GM21786 (cell line): ENCODE data around the gene POLR1A.
A peak's percentile ranks its signal among the peaks of the same experiment; 100 is the strongest.

ENCODE experiments used
- ATAC-seq: cut with Tn5 transposase; IDR thresholded peaks from one replicate; pipeline ENCODE4 v1.9.1; 2021; ENCODE audit not compliant: unreplicated experiment

Gene POLR1A

DNA sequence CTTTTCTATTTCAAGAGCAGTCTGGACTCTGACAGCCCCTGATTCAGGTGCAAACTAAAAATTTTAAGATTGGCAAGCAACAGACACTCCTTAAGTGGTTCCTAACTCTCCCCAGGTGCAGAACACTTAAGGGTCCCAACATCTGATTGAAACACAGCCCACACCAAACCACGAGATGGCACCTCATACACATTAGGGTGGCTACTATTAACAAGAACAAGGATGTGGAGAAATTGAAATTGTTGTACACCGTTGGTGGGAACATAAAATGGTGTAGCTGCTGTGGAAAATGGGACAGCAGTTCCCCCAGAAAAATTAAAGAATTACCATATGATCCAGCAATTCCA lies 82.3 kb downstream of the POLR1A start:
- ATAC-seq: peak; percentile 20

DNA sequence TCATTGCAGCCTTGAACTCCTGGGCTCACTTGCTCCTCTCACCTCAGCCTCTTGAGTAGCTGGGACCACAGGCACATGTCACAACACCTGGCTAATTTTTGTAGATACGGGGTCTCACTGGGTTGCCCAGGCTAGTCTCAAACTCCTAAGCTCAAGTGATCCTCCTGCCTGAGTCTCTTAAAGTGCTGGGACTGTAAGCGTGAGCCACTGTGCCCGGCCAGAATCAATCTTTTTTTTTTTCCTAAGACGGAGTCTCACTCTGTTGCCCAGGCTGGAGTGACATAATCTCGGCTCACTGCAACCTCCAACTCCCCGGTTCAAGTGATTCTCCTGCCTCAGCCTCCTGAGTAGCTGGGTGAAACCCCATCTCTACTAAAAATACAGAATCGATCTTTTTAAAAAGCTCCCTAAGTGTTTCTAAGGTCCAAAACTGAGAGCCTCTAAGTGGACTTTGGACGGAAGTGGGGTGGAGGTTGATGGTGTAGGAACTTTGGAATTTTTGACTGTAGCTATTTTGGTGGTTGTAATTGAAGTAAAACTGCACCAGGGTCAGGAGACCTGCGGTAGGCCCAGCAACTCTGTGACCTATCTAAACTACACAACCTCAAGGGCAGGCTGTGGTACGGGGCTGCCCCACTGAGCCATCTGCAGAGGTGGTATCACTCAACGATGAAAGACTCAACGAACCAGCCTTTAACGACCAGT lies 82.9 kb downstream of the POLR1A start:
- peak; percentile 71 for ATAC-seq

DNA sequence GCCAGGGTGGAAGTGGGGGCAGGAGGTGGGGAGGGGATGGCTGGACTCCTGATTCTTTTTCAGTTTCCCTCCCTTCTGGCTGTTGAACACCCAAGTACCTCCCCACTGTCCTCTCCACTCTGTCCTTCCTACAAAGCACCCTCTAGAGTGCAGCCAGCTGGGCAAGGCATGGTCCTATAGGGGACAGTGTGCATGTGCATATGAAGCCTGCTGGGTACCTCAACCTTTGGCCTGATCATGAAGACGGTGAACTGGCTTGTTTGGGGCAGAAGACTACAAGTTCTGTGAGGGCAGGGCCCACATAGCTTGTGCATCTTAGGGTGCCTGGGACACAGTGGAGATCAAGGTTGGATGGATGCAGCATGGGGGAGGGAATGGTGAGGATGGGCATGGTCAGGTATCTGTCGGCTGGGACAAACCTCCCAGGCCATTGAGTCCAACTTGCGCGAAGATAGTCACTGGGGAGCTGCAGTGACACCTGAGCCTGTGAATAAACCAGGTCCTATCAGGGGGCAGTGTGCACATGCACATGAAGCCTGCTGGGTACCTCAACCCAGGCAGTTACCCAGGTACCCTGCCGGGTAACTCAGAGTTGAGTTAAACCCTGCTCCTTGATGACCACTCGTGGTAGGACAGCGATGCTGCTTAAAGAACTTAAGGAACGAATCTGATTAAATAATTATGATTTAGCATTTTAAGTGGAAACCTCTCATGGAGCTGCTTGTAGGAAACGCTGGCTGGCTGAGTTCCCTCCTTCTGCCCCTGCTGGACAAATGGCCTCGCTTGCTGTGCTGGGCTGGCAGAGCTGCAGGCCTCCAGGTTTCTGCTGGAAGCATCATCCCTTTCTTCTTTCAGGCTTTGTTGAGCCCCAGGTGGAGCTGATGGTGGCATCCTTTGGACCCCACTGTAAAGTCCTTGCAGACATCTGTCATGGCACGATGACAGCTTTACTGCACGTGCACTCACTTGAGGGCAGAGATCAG lies 84.0 kb downstream of the POLR1A start:
- ATAC-seq: no peak

DNA sequence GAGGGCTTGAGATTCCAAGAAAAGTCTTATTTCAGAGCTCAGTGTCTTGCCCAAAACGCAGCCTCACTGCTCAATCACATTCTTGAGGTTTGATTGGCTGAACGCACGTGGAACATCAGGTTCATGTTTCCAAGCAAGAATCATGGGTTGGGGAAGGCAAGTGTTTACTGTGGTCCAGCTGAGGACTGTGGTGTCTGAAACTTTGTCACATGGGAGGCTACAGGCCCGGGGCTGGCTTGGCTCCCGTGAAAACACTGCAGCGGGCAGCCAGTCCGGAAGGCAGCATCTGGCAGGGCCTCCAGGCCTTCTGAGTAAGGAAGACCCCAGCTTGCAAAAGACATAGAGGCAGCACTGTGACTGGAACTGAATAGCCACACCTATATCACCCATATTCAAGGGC lies 84.7 kb downstream of the POLR1A start:
- no peak for ATAC-seq

DNA sequence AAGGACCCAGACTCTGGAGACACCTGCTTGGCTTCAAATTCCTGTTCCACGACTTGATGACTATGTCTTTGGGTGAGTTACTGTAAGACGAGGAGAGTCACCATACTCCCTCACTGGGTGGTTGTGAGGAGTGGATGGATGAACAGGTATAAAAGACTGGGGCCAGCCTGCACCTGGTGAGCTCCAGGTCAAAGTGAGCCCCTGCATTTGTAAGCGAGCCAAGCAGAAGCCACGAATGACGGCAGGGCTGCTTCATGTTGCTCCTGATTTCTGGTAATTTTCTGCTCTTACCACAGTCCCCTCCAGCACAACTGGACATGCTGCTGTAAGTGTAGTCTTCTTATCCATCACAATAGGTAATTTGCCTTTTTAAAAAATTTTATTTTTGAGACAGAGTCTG lies 86.6 kb downstream of the POLR1A start:
- ATAC-seq: no peak

DNA sequence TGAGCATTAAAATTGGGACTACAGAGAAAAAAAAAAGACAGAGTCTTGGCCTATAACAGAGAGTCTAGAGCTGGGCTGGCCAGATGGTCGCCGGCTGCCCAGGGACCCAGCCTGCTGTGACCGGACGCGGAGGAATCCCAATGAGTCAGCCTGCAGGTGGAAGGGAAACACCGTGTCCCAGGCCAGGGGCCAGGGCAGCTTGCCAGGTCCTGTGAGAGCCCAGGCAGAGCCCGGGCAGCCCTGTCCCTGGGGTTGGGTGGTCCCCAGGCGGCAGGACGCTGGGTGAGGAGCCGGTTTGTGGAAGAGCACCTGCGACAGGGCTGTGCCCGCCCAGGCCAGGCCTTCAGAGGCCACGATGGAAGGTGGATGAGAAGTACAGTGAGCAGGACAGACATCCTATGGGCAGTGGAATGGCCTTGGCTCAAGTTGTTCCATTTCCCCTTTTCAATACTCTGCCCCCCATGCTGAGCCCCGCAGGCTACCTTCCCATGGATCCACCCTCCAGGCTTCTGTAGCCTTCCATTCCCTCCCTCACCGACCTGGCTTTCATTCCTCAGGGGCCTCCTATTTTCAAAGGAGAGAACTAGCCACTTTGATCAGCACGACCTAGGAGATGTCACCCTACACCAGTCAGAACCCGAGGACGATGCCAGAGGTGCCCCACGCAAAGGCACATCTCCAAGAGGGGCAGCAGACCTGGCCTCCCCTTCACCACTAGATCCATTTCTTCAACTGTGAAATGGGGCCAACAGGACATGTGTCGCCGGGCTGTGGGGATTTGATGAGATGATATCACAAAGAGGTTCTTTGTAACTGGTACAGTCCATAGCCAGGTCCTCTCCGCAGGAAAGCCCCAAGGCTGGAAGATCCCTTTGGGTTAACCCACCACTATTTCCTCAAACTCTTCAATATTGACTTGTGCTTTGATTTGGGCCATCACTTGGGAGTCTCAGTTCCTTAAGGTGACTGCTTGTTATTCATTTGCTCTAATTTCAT lies 87.5 kb downstream of the POLR1A start:
- no peak for ATAC-seq

DNA sequence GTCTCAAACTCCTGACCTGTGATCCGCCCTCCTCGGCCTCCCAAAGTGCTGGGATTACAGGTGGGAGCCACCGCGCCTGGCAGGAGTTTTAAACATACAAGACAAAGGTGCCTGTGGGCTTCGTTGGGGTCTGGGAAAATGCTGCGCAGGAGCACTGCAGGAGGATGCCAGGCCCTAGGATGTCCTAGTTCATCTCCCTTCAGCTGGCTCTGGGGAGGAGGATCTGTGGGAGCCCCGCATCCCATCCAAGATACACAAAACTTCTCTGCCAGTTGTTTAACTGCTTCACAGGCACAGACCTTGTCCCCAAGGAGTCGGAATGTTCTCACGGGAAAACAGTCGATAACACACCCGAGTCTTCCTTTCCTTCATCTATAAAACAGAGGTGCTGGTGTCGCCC lies 89.1 kb downstream of the POLR1A start:
- ATAC-seq: no peak

DNA sequence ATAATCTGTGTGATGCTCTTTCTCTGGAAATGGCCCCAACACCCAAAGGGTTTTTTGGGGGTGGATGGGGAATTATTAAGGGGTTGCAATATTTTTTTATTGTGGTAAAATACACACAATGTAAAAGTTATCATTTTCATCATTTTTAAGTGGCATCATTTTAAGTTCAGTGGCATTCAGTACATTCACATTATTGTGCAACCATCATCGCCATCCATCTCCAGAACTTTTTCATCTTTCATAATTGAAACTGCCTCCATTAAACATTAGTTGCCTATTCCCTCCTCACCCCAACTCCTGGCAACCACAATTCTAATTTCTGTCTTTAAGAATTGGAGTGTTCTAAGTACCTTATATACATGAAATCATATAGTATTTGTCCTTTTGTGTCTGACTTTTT lies 90.0 kb downstream of the POLR1A start:
- ATAC-seq: no peak

DNA sequence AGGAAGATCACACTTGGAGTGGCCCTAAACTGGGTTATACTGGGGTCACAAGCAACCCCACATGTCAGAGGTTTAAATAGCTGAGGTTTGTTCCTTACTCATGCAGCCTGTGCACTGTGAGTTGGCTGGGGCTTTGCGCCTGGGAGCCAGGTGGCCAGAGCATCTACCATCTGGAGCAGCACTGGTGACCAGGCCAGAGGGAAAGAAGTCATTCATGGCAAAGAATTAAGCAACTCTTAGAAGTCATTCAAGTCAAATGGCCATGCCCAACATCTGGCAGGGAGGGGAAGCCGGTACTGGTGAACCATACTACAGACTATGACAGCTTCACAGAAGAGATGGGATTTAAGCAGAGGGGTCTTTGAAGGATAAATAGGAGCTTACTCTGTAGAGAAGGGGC lies 90.7 kb downstream of the POLR1A start:
- no peak for ATAC-seq

DNA sequence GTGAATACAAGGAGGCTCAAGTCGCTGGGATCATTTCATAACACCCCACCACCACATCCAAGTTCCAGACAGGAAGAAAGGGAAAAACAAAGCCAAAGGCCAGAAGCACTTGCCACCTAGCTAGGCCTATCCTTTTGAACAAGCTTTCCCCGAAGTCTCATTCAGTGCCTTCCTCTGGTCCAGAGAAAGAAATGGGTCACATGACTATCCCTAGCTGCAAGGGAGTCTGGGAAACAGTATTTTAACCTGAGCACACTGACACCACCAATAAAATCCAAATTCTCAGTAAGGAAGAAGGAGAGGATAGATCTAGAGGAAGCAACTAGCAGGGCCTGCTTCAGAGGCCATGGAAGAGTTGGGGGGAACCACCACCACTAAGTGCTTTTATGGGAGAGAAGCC lies 91.2 kb downstream of the POLR1A start:
- no peak for ATAC-seq

DNA sequence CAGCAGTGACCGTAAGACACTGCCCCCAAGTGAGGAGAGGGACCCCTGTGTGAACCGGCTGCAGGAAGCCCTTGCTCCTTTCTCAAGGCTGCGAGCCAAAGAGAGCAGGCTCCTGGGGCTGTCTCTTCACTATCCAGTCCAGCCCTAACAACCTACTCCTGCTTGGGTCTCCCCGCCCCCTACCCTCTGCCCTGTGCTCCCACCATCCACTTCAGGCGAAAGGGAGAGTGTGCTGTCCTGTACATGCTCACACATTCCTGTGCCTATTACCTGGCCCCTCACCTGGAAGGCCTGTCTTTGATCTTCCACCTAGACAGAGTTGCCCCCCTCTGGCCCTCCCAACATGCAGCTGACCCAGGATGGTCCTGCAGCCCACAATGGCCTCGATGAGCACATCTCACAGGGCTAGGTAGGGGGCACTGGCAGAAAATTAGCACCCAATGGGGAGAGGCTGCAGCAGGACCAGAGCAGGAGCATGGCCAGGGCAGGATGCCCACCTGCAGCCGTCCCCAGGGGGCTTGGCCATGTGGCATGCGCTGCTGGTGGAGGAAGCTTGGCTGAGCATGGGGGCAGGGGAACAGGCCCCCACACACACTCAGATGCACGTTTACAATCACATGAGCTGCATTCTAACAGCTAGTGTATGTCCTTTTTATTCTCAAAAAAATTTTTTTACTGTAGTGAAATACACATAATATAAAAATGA lies 93.5 kb downstream of the POLR1A start:
- ATAC-seq: no peak

DNA sequence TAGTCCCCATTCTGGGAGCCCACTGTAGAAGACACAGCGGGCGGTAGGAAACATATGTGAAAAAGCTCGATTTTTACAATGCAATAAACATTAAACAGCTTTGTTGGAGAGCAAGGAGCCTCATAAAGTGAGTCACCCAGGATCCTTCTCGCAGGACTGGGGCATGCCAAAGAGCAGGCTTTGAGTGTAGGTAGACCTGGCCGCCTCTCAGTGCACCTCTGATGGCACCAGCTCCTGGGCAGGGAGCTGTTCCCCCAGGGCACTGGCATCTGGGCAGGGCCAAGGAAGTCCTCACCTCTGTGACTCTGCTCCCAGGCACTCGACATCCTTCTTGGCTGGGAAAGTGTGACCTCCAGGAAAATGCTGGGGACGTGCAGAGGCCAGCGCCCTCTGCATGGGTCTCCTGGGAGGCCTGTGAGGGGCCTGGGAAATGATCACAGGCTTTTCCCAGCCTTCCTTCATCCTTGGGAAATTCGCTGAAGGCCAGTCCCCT lies 94.2 kb downstream of the POLR1A start:
- ATAC-seq: no peak

DNA sequence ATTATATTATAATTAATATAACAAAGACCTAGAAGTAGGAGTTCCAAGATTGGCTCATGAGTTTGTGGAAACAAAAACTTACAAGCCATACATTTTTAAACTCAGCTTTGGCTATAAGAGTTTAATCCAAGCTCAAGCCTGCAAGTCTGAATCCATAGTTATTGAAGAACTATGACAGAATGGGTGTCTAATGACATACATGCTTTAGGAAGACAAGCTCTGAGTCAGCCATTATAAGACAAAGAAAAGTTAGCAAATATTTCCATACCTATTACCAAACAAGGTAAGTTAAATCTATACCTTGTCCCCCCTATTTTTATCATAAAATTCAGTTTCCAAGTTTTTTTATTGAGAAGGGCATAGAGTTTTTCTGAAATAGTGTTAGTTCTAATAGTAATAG lies 95.6 kb downstream of the POLR1A start:
- ATAC-seq: no peak

DNA sequence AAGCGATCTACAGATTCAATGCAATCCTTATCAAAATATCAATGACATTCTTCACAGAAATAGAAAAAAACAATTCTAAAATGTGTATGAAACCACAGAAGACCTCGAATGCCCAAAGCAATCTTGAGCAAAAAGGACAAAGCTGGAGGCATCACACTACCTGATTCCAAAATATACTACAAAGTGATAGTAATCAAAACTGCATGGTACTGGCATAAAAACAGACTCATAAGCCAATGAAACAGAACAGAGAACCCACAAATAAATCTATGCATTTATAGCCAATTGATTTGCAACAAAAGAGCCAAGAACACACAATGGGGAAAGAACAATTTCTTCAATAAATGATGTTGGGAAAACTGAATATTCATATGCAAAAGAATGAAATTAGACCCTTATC lies 99.2 kb downstream of the POLR1A start:
- ATAC-seq: no peak

DNA sequence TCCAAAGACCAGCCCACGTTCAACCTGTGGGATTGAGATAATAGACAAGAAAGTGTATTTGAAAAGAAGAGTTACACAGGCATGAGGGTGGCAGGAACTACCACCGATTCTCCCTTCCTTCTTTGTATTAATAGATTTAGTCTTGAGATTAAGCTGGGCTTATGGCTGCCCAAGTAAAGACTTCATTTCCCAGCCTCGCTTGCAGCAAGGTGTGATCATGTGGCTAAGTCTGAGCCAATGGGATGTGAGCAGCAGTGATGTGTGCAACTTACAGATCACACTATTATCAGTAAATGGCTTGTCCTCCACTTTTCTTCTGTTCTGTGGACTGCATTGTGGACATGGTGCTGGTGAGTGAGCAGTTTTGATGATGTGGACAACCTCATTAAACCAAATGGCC lies 101.7 kb downstream of the POLR1A start:
- no peak for ATAC-seq

DNA sequence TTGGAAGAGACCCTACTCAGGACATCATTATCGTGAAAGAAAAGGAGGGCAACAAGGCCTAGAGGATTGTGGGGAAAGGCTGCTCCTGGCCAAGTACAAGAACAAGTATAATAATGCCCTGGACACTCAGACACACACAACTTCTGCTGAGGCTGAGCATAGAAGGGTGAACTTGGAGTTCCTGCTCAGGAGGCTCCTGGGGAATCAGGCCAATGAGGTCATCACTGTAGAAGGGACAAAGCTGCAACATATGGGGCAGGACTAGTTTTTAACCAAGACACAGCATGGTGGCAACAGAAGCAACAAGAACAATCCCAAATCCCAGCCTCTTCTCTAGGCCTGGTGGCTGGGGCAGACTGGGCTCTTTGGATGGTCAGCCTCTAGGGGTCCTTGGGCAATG lies 102.6 kb downstream of the POLR1A start:
- no peak for ATAC-seq

DNA sequence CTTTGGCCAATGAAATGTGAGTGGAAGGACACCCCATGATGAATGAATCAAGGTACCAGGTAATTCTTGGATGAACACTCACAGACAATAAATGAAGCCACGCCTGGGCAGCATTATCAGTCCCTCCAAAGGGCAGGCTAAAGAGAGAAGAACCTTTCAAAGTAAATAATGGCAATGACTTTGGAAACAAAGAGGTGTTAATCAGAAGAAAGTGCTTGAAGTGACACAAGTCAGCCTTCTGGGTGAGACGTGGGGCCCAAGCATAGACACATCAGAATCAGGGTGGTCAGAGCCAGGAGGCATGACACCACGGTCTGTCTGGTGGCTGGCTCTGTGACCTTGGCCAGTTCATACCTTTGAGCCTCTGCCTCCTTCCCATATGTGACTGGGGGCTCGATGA lies 103.3 kb downstream of the POLR1A start:
- no peak for ATAC-seq

DNA sequence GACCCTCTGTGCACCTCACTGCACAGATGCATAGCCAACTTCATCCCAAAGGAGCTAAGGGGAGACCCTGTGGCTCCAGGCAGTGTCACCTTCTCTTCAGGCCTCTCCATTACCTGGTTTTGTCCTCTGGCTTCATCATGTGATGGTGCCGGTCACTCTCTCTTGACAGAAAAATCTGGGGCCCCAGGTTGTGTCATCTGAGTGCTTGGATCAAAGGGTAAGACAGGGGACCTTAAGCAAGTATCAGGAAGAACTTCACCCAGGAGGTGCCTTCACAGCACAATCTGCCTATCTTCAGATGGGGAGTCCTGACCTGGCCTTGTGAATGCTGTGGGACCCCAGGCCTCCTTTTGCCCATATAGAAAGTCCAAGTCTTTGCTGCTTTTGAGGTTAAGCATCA lies 104.4 kb downstream of the POLR1A start:
- ATAC-seq: no peak

DNA sequence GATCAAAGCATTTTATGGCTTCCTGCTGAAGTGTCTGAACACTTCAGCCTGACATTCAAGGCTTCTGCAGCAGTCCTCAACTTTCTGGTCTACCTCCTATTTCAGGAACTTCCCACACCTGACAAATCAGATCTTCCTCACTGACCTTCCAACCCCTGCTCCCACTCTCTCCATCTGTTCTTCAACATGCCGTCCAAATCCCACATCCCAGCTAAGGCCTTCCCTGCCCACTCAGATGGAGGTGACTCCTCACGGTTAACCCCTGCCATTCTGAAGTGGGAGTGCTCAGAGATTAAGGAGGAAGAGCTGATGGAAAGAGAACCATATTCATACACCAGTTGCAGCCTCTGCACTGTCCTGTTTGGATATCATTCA lies 104.8 kb downstream of the POLR1A start:
- ATAC-seq: no peak

DNA sequence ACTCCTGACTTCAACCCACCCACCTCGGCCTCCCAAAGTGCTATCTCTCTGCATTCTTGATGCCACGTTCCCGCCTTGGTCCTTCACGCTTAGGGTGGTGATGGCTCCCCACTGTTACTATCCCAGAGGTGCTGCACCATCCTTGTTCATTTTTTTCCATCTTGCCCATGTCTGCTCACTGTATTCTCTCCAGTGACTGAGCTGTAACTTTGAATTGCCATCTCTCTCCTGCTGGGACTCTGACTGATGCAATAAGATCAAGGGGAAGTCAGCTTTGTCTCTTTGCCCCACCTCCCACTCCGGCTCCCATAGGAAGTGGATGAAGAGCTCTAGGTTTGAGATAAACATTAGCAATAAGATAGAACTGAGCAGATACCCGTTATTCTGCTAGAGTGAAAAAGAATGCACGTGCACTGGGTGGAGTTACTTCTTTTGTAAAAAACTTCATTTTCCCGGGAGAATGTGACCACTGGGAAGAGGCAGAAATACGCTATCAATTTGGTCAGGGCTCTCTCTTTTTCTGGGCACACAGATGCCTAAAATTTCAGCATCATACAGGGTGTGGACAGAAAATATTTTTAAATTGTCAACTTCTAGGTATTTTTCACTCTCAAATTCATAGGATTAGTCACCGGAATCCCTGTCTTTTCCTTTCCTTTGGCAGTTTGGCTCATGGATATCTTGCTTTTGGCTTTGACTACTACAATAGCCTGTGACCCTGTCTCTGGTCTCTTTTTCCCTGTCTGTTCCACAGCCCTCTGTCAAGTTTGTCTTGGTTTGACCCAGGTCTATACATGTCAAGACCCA lies 105.4 kb downstream of the POLR1A start:
- no peak for ATAC-seq
